ENCODE measurements around the gene FOXP1. TPM values are rescaled to one million over a fixed set of nuclear protein-coding genes. Genes with fewer than 3 reads are reported as not detected.

Gene FOXP1
- total RNA-seq, 1 donor from 2014 or later = 195 TPM

GRCh38 chr3:71237672-71238071, 345.9 kb downstream of the FOXP1 start:
- Mint-ChIP-seq H3K27ac (ENCODE audit: unreplicated experiment) (no peak overlapping the region), H3K9me3 (ENCODE audit: unreplicated experiment) (no peaks in the 10 kb centered on the region), H3K4me1 (ENCODE audit: unreplicated experiment) (peaks cover 28% of the 10 kb centered on the region), H3K36me3 (ENCODE audit: unreplicated experiment) (peaks cover 7% of the 10 kb centered on the region), H3K27me3 (ENCODE audit: unreplicated experiment) (no peaks in the 10 kb centered on the region), H3K4me3 (ENCODE audit: unreplicated experiment) (no peak overlapping the region)
- TF ChIP-seq CTCF (IDR thresholded peaks at IDR 0.05) = no peak
- DNase-seq (ENCODE audit: extremely low spot score, unreplicated experiment) = no peak

- no peaks in the 10 kb centered on the region for H3K9me3 Mint-ChIP-seq (ENCODE audit: unreplicated experiment)
- H3K4me1 Mint-ChIP-seq (ENCODE audit: unreplicated experiment) = peaks cover 18% of the 10 kb centered on the region
- DNase-seq (ENCODE audit: extremely low spot score, unreplicated experiment) = no peak
- H3K27me3 Mint-ChIP-seq (ENCODE audit: unreplicated experiment) = no peaks in the 10 kb centered on the region
- H3K4me3 Mint-ChIP-seq (ENCODE audit: unreplicated experiment) = no peak overlapping the region
- no peak for TF ChIP-seq CTCF (IDR thresholded peaks at IDR 0.05)
- H3K27ac Mint-ChIP-seq (ENCODE audit: unreplicated experiment) = no peak overlapping the region
- H3K36me3 Mint-ChIP-seq (ENCODE audit: unreplicated experiment) = peaks cover 10% of the 10 kb centered on the region
Observed at GRCh38 chr3:71235846-71236245, 347.7 kb downstream of the FOXP1 start.

GRCh38 chr3:71232895-71233294, 350.6 kb downstream of the FOXP1 start:
- Mint-ChIP-seq H3K4me1 (ENCODE audit: unreplicated experiment) (peaks cover 6% of the 10 kb centered on the region), H3K9me3 (ENCODE audit: unreplicated experiment) (no peaks in the 10 kb centered on the region)
- no peak for TF ChIP-seq CTCF (IDR thresholded peaks at IDR 0.05)

GRCh38 chr3:71232175-71232679, 351.3 kb downstream of the FOXP1 start:
- H3K36me3 Mint-ChIP-seq (ENCODE audit: unreplicated experiment) = peaks cover 7% of the 10 kb centered on the region
- no peak for DNase-seq (ENCODE audit: extremely low spot score, unreplicated experiment)
- no peaks in the 10 kb centered on the region for H3K27me3 Mint-ChIP-seq (ENCODE audit: unreplicated experiment)
- H3K9me3 Mint-ChIP-seq (ENCODE audit: unreplicated experiment) = no peaks in the 10 kb centered on the region
- no peak overlapping the region for H3K4me3 Mint-ChIP-seq (ENCODE audit: unreplicated experiment)
- no peak for TF ChIP-seq CTCF (IDR thresholded peaks at IDR 0.05)
- H3K27ac Mint-ChIP-seq (ENCODE audit: unreplicated experiment) = no peak overlapping the region
- H3K4me1 Mint-ChIP-seq (ENCODE audit: unreplicated experiment) = peaks cover 9% of the 10 kb centered on the region

More at GRCh38 chr3:71232895-71233294, 350.6 kb downstream of the FOXP1 start:
- peaks cover 7% of the 10 kb centered on the region for H3K36me3 Mint-ChIP-seq (ENCODE audit: unreplicated experiment)
- DNase-seq (ENCODE audit: extremely low spot score, unreplicated experiment) = no peak
- H3K27ac Mint-ChIP-seq (ENCODE audit: unreplicated experiment) = no peak overlapping the region
- no peak overlapping the region for H3K4me3 Mint-ChIP-seq (ENCODE audit: unreplicated experiment)
- no peaks in the 10 kb centered on the region for H3K27me3 Mint-ChIP-seq (ENCODE audit: unreplicated experiment)

GRCh38 chr3:71231680-71232079, 351.8 kb downstream of the FOXP1 start:
- Mint-ChIP-seq H3K27me3 (ENCODE audit: unreplicated experiment) (no peaks in the 10 kb centered on the region), H3K9me3 (ENCODE audit: unreplicated experiment) (no peaks in the 10 kb centered on the region), H3K4me1 (ENCODE audit: unreplicated experiment) (peaks cover 13% of the 10 kb centered on the region), H3K4me3 (ENCODE audit: unreplicated experiment) (no peak overlapping the region), H3K27ac (ENCODE audit: unreplicated experiment) (no peak overlapping the region), H3K36me3 (ENCODE audit: unreplicated experiment) (peaks cover 7% of the 10 kb centered on the region)
- TF ChIP-seq CTCF (IDR thresholded peaks at IDR 0.05) = no peak
- DNase-seq (ENCODE audit: extremely low spot score, unreplicated experiment) = no peak
